A549 (cell line): ENCODE results near the gene LAMC1. TPM values are rescaled to one million over a fixed set of nuclear protein-coding genes. Genes with fewer than 3 reads are reported as not detected.

Source experiments
- ATAC-seq, 2 experiments: fragments of 200-7000 bp in 1 of 2; fragments of >200 bp in 1 of 2; cut with Nextera tagmentation in 1 of 2; cut with Tn5 transposase in 1 of 2; 3 replicates each; pipeline versions ENCODE4 v1.8.0 to v1.9.1; 2018 to 2020; ENCODE audit warnings: mild to moderate bottlenecking in 1 of 2, moderate library complexity in 1 of 2
- CTCF ChIA-PET: fragments of 300-600 bp; sonication (Branson Sonifier 250); formaldehyde crosslinking; extraction: SDS; loops from one replicate; lab custom pipeline; 2021; ENCODE audit warnings: antibody characterized with exemption, inconsistent platforms; lab: Yijun Ruan, JAX
- POLR2A ChIA-PET: fragments of 350-600 bp; formaldehyde crosslinking; extraction: SDS; loops from one replicate; lab custom pipeline; 2021; ENCODE audit warnings: antibody characterized with exemption, inconsistent platforms; lab: Yijun Ruan, JAX
- DNase-seq, 2 experiments: peaks; one replicate each; pipeline versions ENCODE4 v3.0.0 to v3.0.0-alpha.2; 2011 to 2016; ENCODE audit warnings: low read depth in 1 of 2, low spot score in 1 of 2
- FAIRE-seq: peaks from 2 replicates; lab custom pipeline; 2011; peaks lifted over from hg19 to GRCh38; lab: Jason Lieb, UNC
- H3K27ac ChIP-seq, 2 experiments: fragments of >200 bp; sonication (Bioruptor Twin); formaldehyde crosslinking; 3 replicates each; pipeline ENCODE4 v1.5.1; 2016 to 2017
- H3K4me1 ChIP-seq: fragments of >200 bp; sonication (Bioruptor Twin); formaldehyde crosslinking; 3 replicates; pipeline ENCODE4 v1.6.1; 2016
- H3K4me2 ChIP-seq: fragments of >200 bp; sonication (Bioruptor Twin); formaldehyde crosslinking; 3 replicates; pipeline ENCODE4 v1.6.1; 2016
- H3K4me3 ChIP-seq: fragments of >200 bp; sonication (Bioruptor Twin); formaldehyde crosslinking; 3 replicates; pipeline ENCODE4 v1.5.1; 2016
- H3K9me3 ChIP-seq: fragments of >200 bp; sonication (Bioruptor Twin); formaldehyde crosslinking; 3 replicates; pipeline ENCODE4 v1.6.1; 2016
- CEBPB ChIP-seq, 2 experiments: fragments of >200 bp in 1 of 2; sonication (Bioruptor Twin) in 1 of 2; formaldehyde crosslinking in 1 of 2; IDR thresholded peaks; 2 replicates each; pipeline ENCODE4 v1.6.1; 2012 to 2016
- EHMT2 ChIP-seq: fragments of 200-600 bp; sonication (generic); IDR thresholded peaks from 2 replicates; pipeline ENCODE4 v1.6.1; 2016; ENCODE audit warnings: antibody characterized with exemption, low read depth, mild to moderate bottlenecking, moderate library complexity
- HEYL ChIP-seq: fragments of 250-450 bp; sonication (Bioruptor Pico); IDR thresholded peaks from 2 replicates; pipeline ENCODE4 v1.8.0; 2021; ENCODE audit warnings: mild to moderate bottlenecking, moderate library complexity
- KDM1A ChIP-seq: fragments of 200-600 bp; sonication (generic); IDR thresholded peaks from 2 replicates; pipeline ENCODE4 v1.6.1; 2016; ENCODE audit warnings: low read depth, mild to moderate bottlenecking
- MAZ ChIP-seq: fragments of 150-350 bp; IDR thresholded peaks from 2 replicates; pipeline ENCODE4 v1.6.1; 2014; ENCODE audit warnings: antibody characterized with exemption, low read depth, low read length, borderline replicate concordance
- PHF8 ChIP-seq: fragments of 200-600 bp; sonication (generic); IDR thresholded peaks from 2 replicates; pipeline ENCODE4 v1.6.1; 2016; ENCODE audit warnings: low read depth, mild to moderate bottlenecking, antibody characterized with exemption, moderate library complexity, borderline replicate concordance
- RAD21 ChIP-seq, 2 experiments: fragments of >200 bp in 1 of 2; sonication (Bioruptor Twin) in 1 of 2; formaldehyde crosslinking in 1 of 2; IDR thresholded peaks in 1 of 2; conservative IDR thresholded peaks in 1 of 2; 2 replicates in 1 of 2; 3 replicates in 1 of 2; pipeline ENCODE4 v1.6.1; 2012 to 2018; ENCODE audit warnings: inconsistent platforms in 1 of 2
- RCOR1 ChIP-seq: fragments of 150-350 bp; IDR thresholded peaks from 2 replicates; pipeline ENCODE4 v1.6.1; 2014; ENCODE audit warnings: antibody characterized with exemption, low read length, low read depth
- SMC3 ChIP-seq: fragments of >200 bp; sonication (Bioruptor Twin); formaldehyde crosslinking; IDR thresholded peaks from 3 replicates; pipeline ENCODE4 v1.6.1; 2018; ENCODE audit warnings: inconsistent platforms
- ZC3H11A ChIP-seq: fragments of 450-650 bp; IDR thresholded peaks from 2 replicates; pipeline ENCODE4 v1.6.1; 2014; ENCODE audit warnings: antibody characterized with exemption, mild to moderate bottlenecking
- ZFP36 ChIP-seq: fragments of 450-650 bp; IDR thresholded peaks from 2 replicates; pipeline ENCODE4 v1.6.1; 2014; ENCODE audit warnings: borderline replicate concordance; ENCODE audit not compliant: partially characterized antibody
- WGBS: methylation state at CpG from one replicate; pipeline ENCODE4 v1.1.6; 2017; ENCODE audit errors: missing lambda C conversion rate; 5-methylcytosine and 5-hydroxymethylcytosine counted together
- polyA plus RNA-seq, 4 experiments: library from polyadenylated mRNA; depleted of rRNA in 3 of 4; stranded (reverse); fragments of >200 nt; fragmentation: RNase III in 1 of 4; extraction: RNeasy Plus Mini Kit Qiagen cat#74134 plus additional on column Dnase treatment in 1 of 4; gene quantifications; 2 replicates in 3 of 4; 3 replicates in 1 of 4; pipeline ENCODE4 v1.2.3, GENCODE V29; 2011 to 2017
- TF ChIP-seq, protein P1 (sequence below): fragments of >200 bp; sonication (Bioruptor Twin); formaldehyde crosslinking; IDR thresholded peaks from 2 replicates; pipeline ENCODE4 v1.6.1; 2016
- TF ChIP-seq, protein P2 (sequence below): fragments of 250-450 bp; sonication (Bioruptor Pico); IDR thresholded peaks from 2 replicates; pipeline ENCODE4 v1.5.0; 2021; ENCODE audit warnings: mild to moderate bottlenecking, moderate library complexity, borderline replicate concordance
- TF ChIP-seq, protein P3 (sequence below): fragments of 450-650 bp; IDR thresholded peaks from 2 replicates; pipeline ENCODE4 v1.6.1; 2014; ENCODE audit warnings: antibody characterized with exemption
- TF ChIP-seq, protein P4 (sequence below): fragments of >200 bp; sonication (Bioruptor Twin); formaldehyde crosslinking; IDR thresholded peaks from 3 replicates; pipeline ENCODE4 v1.5.1; 2016
- TF ChIP-seq, protein P5 (sequence below): fragments of 150-350 bp; IDR thresholded peaks from 2 replicates; pipeline ENCODE4 v1.6.1; 2014; ENCODE audit warnings: low read depth, mild to moderate bottlenecking, low read length
- TF ChIP-seq, protein P6 (sequence below): IDR thresholded peaks from 2 replicates; pipeline ENCODE4 v1.6.1; 2012

The LAMC1 gene
- polyA plus RNA-seq, 2 of the 4 experiments (the other 2 are of a cell fraction), result 93.7 to 152 TPM

DNA sequence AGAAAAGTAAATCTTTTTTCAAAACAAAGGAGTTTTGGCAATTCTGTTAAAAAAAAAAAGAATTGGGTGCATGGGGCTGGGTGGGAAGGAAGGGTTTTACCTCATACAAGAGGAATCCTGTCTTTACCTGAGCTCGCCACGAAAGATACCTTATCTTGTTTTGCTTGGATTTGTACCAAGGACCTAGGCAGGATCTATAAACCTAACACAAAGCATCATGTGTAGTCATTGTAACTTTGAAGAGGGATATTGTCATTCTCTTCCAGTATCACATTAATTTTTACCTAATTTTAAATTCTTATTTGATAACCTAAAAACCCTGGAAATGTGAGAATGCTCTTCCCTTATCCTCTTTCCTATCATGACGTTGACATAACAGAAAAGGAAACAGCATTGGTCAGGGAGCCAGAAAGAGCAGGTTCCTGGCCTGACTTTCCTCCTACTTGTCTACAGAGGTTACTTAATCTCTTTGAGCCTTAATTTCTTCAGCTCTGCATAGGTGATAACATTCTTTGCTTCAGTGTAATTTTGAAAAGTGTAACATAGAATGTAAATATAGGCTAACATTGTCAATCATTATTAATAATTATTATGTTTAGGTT, 4.0 kb upstream of the LAMC1 start:
- Histone ChIP-seq H3K4me3 (no peak overlapping the region), H3K4me2 (0 out of 3 replicates have a peak overlapping the region, but pooled peaks have one; percentile 40), H3K9me3 (no peaks in the 10 kb centered on the region), H3K27ac (no peak overlapping the region), H3K4me1 (peaks cover 24% of the 10 kb centered on the region)
- no peak for ATAC-seq
- ChIA-PET POLR2A (interaction anchor here (1.1 kb wide), 1 partner anchor 57 kb away, joined by 5 read pairs; no protein-coding TSS in a partner anchor), CTCF (interaction anchor here (0.6 to 4.3 kb wide), 7 partner anchors 12 to 261 kb away, joined by 3 to 42 read pairs (median 4); no protein-coding TSS in a partner anchor)
- no peak for DNase-seq
- TF ChIP-seq HEYL (CRISPR knock-in tag) (no peak), ZC3H11A (no peak), ZFP36 (no peak), EHMT2 (no peak), CEBPB (IDR thresholded peaks at IDR 0.05) (no peak), PHF8 (no peak), MAZ (no peak), KDM1A (no peak)
- TF ChIP-seq, protein P1, sequence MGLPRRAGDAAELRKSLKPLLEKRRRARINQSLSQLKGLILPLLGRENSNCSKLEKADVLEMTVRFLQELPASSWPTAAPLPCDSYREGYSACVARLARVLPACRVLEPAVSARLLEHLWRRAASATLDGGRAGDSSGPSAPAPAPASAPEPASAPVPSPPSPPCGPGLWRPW, result no peak
- TF ChIP-seq, protein P2, sequence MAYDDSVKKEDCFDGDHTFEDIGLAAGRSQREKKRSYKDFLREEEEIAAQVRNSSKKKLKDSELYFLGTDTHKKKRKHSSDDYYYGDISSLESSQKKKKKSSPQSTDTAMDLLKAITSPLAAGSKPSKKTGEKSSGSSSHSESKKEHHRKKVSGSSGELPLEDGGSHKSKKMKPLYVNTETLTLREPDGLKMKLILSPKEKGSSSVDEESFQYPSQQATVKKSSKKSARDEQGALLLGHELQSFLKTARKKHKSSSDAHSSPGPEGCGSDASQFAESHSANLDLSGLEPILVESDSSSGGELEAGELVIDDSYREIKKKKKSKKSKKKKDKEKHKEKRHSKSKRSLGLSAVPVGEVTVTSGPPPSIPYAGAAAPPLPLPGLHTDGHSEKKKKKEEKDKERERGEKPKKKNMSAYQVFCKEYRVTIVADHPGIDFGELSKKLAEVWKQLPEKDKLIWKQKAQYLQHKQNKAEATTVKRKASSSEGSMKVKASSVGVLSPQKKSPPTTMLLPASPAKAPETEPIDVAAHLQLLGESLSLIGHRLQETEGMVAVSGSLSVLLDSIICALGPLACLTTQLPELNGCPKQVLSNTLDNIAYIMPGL (CRISPR knock-in tag), result no peak
- TF ChIP-seq, protein P3, sequence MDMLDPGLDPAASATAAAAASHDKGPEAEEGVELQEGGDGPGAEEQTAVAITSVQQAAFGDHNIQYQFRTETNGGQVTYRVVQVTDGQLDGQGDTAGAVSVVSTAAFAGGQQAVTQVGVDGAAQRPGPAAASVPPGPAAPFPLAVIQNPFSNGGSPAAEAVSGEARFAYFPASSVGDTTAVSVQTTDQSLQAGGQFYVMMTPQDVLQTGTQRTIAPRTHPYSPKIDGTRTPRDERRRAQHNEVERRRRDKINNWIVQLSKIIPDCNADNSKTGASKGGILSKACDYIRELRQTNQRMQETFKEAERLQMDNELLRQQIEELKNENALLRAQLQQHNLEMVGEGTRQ, result no peak
- TF ChIP-seq, protein P4, sequence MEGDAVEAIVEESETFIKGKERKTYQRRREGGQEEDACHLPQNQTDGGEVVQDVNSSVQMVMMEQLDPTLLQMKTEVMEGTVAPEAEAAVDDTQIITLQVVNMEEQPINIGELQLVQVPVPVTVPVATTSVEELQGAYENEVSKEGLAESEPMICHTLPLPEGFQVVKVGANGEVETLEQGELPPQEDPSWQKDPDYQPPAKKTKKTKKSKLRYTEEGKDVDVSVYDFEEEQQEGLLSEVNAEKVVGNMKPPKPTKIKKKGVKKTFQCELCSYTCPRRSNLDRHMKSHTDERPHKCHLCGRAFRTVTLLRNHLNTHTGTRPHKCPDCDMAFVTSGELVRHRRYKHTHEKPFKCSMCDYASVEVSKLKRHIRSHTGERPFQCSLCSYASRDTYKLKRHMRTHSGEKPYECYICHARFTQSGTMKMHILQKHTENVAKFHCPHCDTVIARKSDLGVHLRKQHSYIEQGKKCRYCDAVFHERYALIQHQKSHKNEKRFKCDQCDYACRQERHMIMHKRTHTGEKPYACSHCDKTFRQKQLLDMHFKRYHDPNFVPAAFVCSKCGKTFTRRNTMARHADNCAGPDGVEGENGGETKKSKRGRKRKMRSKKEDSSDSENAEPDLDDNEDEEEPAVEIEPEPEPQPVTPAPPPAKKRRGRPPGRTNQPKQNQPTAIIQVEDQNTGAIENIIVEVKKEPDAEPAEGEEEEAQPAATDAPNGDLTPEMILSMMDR, result no peak
- TF ChIP-seq, protein P5, sequence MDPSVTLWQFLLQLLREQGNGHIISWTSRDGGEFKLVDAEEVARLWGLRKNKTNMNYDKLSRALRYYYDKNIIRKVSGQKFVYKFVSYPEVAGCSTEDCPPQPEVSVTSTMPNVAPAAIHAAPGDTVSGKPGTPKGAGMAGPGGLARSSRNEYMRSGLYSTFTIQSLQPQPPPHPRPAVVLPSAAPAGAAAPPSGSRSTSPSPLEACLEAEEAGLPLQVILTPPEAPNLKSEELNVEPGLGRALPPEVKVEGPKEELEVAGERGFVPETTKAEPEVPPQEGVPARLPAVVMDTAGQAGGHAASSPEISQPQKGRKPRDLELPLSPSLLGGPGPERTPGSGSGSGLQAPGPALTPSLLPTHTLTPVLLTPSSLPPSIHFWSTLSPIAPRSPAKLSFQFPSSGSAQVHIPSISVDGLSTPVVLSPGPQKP, result no peak
- TF ChIP-seq, protein P6, sequence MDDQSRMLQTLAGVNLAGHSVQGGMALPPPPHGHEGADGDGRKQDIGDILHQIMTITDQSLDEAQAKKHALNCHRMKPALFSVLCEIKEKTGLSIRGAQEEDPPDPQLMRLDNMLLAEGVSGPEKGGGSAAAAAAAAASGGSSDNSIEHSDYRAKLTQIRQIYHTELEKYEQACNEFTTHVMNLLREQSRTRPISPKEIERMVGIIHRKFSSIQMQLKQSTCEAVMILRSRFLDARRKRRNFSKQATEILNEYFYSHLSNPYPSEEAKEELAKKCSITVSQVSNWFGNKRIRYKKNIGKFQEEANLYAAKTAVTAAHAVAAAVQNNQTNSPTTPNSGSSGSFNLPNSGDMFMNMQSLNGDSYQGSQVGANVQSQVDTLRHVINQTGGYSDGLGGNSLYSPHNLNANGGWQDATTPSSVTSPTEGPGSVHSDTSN, result no peak
- WGBS, result 61% methylated on average over 3 of the region's 3 CpGs
- FAIRE-seq, result no peak

DNA sequence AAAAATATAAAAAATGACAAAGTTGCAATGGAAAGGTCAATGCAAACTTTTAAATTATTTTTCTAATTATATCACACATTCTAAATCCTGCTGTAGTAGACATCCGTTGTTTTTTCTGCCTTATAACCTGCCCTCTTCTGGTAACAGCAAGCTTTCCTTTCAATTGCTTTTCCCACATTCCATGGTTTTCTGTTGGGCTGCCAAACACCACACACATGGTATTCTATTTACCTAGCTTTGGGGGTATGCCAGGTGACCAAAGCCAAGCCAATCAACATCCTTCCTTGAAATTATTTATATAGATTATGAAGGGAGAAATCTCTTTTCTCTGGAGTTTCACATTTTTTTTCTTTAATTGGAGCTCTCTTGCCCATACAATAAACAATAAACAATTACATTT, 3.4 kb upstream of the LAMC1 start:
- H3K27ac ChIP-seq, result 0 out of 6 replicates have a peak overlapping the region, but pooled peaks of 1 of the 2 experiments have one; percentile 15
- CTCF ChIA-PET, result interaction anchor here (0.6 to 4.3 kb wide), 8 partner anchors 12 to 261 kb away, joined by 3 to 42 read pairs (median 4); no protein-coding TSS in a partner anchor
- TF ChIP-seq RAD21 (conservative IDR thresholded peaks at IDR 0.05 in 1 of 2, IDR thresholded peaks at IDR 0.05 in 1 of 2) (peak; percentile 20 to 28; a peak in 3 of 5 replicates), SMC3 (peak; percentile 37; the same call in 2 of the 3 replicates), RCOR1 (no peak)
- TF ChIP-seq, protein P4, result peak; percentile 40; the same call in 2 of the 3 replicates
- TF ChIP-seq, all 56 proteins: peak for 3
- Histone ChIP-seq H3K9me3 (no peaks in the 10 kb centered on the region), H3K4me2 (peak overlapping the region; percentile 40; the same call in 2 of the 3 replicates), H3K4me3 (no peak overlapping the region), H3K4me1 (peaks cover 24% of the 10 kb centered on the region)
- ATAC-seq (no peak), DNase-seq (peak in 1 of 2 experiments; percentile 62), FAIRE-seq (no peak)
- POLR2A ChIA-PET, result interaction anchor here (1.1 kb wide), 1 partner anchor 57 kb away, joined by 5 read pairs; no protein-coding TSS in a partner anchor
- WGBS, result 19% methylated on average over 1 of the region's 1 CpG
